ENCODE data around the gene PCSK5.

The PCSK5 gene

DNA sequence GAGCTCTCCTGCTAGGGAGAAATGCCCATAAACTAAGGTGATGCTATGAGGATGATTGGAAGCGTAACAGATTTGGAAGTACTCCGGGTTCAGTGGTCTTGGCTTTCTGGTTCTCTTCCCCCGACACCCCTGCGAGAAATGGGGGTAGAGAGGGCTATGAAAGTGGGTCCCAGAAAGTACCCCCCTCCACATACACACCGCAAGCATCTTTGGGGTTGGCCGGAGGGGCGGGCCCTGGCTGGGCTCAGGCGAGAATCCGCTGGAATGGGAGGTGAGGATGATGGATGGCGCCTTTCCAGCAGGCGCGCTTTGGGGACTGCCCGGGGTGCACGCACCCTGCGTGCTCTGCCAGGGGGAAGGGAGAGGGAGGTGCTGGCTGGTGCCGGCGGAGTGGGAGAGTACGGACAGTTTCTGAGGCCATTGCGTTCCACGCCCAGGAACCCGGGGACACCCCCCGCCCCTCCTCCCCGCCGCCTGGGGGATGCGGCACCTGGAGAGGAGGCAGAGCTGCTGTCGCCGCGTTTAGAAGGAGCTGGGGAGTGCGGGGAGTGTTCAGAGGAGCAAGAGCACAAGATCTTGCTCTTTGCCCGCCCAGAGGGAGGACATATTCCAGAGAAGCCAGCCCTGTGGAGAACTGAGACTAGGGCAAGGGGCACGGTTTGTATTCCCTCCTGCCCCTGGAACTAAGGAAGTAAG lies 1.9 kb downstream of the PCSK5 start:
- Histone ChIP-seq H4K20me1 (ENCODE audit: insufficient read depth, low read length) (peaks cover 34% of the 10 kb centered on the region), H3K9ac (ENCODE audit: low read depth, low read length) (peak overlapping the region; percentile 74), H3K79me2 (ENCODE audit: insufficient read depth, low read length) (peaks cover 49% of the 10 kb centered on the region), H3K4me2 (ENCODE audit: insufficient read depth, low read length) (peak overlapping the region; percentile 97), H3K36me3 (ENCODE audit: insufficient read depth, low read length) (no peaks in the 10 kb centered on the region; the same call in 1 of the 2 replicates), H3K4me3 (ENCODE audit: low read depth in 1 of 2, low read length in 2 of 2) (peak overlapping the region; percentile 66 to 91; a peak in 3 of 4 replicates), H3K27me3 (ENCODE audit: insufficient read depth, low read length, poor library complexity) (no peaks in the 10 kb centered on the region), H3K4me1 (ENCODE audit: insufficient read depth, low read length) (peaks cover 37% of the 10 kb centered on the region), H3K9me3 (ENCODE audit: insufficient read depth, low read length, severe bottlenecking) (no peaks in the 10 kb centered on the region), H3K27ac (ENCODE audit: low read length) (no peak overlapping the region; the same call in 1 of the 2 replicates), H2AFZ (ENCODE audit: low read depth, low read length) (peak overlapping the region; percentile 93)
- TF ChIP-seq, protein P1, sequence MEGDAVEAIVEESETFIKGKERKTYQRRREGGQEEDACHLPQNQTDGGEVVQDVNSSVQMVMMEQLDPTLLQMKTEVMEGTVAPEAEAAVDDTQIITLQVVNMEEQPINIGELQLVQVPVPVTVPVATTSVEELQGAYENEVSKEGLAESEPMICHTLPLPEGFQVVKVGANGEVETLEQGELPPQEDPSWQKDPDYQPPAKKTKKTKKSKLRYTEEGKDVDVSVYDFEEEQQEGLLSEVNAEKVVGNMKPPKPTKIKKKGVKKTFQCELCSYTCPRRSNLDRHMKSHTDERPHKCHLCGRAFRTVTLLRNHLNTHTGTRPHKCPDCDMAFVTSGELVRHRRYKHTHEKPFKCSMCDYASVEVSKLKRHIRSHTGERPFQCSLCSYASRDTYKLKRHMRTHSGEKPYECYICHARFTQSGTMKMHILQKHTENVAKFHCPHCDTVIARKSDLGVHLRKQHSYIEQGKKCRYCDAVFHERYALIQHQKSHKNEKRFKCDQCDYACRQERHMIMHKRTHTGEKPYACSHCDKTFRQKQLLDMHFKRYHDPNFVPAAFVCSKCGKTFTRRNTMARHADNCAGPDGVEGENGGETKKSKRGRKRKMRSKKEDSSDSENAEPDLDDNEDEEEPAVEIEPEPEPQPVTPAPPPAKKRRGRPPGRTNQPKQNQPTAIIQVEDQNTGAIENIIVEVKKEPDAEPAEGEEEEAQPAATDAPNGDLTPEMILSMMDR (IDR thresholded peaks at IDR 0.05; ENCODE audit: borderline replicate concordance, extremely low read depth, low read length, poor library complexity, severe bottlenecking), result no peak
- TF ChIP-seq EZH2 (IDR thresholded peaks at IDR 0.05; ENCODE audit: borderline replicate concordance, low read depth, low read length, severe bottlenecking), result no peak
- ATAC-seq (ENCODE audit: insufficient read depth, low read depth), result no peak; the same call in 2 of the 3 replicates
- DNase-seq, result peak; percentile 54

DNA sequence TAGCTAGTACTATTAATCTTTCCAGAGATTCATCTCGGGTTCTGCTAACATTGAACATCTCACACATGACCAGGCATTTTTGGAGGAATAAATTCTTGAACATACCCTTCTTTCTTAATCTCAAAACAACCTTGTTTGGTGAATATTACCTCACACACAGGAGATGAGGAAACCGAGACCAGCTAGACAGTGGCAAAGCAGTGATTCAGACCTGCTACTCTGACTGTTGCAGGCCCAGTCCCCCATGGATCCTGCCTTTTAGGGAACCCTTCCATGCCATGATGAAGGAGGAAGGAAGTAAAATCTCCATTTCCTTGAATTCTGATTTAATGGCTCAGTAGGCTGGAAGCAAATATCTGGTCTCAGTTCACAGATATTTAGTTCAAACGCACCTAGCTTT lies 2.6 kb downstream of the PCSK5 start:
- TF ChIP-seq, protein P1 (IDR thresholded peaks at IDR 0.05; ENCODE audit: borderline replicate concordance, extremely low read depth, low read length, poor library complexity, severe bottlenecking), result no peak
- no peak for TF ChIP-seq EZH2 (IDR thresholded peaks at IDR 0.05; ENCODE audit: borderline replicate concordance, low read depth, low read length, severe bottlenecking)
- H3K4me2 ChIP-seq (ENCODE audit: insufficient read depth, low read length), result peak overlapping the region; percentile 97
- no peak overlapping the region; the same call in 1 of the 2 replicates for H3K27ac ChIP-seq (ENCODE audit: low read length)
- H3K9me3 ChIP-seq (ENCODE audit: insufficient read depth, low read length, severe bottlenecking), result no peaks in the 10 kb centered on the region
- no peak for DNase-seq
- no peaks in the 10 kb centered on the region for H3K27me3 ChIP-seq (ENCODE audit: insufficient read depth, low read length, poor library complexity)
- ATAC-seq (ENCODE audit: insufficient read depth, low read depth), result no peak
- H4K20me1 ChIP-seq (ENCODE audit: insufficient read depth, low read length), result peaks cover 34% of the 10 kb centered on the region
- H3K4me3 ChIP-seq (ENCODE audit: low read depth in 1 of 2, low read length in 2 of 2), result peak overlapping the region in 1 of 2 experiments; percentile 91; a peak in 2 of 4 replicates
- no peak overlapping the region for H2AFZ ChIP-seq (ENCODE audit: low read depth, low read length)
- H3K36me3 ChIP-seq (ENCODE audit: insufficient read depth, low read length), result no peaks in the 10 kb centered on the region; the same call in 1 of the 2 replicates
- peaks cover 37% of the 10 kb centered on the region for H3K4me1 ChIP-seq (ENCODE audit: insufficient read depth, low read length)
- peaks cover 52% of the 10 kb centered on the region for H3K79me2 ChIP-seq (ENCODE audit: insufficient read depth, low read length)
- peak overlapping the region; percentile 74; the same call in 1 of the 2 replicates for H3K9ac ChIP-seq (ENCODE audit: low read depth, low read length)

DNA sequence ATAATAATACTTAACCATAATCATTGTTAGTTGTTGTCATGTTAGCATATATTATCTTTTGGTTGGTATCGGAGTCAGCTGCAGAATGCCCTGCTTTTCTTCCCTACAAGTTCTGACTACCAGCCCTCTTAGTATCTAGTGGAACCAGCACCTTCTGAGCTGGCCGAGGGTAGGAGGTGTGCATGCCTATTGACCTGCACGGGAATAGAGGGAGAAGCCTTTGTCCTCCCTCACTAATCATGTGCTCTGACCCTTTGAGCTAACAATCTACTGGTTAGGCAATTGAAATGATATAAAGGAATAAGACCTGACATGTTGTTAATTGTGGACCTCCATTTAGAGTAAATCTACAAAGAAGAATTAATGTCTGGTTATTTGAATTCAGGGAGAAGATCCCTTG lies 4.1 kb downstream of the PCSK5 start:
- Histone ChIP-seq H3K9ac (ENCODE audit: low read depth, low read length) (no peak overlapping the region), H4K20me1 (ENCODE audit: insufficient read depth, low read length) (peaks cover 37% of the 10 kb centered on the region), H3K27ac (ENCODE audit: low read length) (no peak overlapping the region), H3K4me2 (ENCODE audit: insufficient read depth, low read length) (no peak overlapping the region), H3K79me2 (ENCODE audit: insufficient read depth, low read length) (peaks cover 62% of the 10 kb centered on the region), H3K9me3 (ENCODE audit: insufficient read depth, low read length, severe bottlenecking) (no peaks in the 10 kb centered on the region), H3K36me3 (ENCODE audit: insufficient read depth, low read length) (no peaks in the 10 kb centered on the region; the same call in 1 of the 2 replicates), H3K4me1 (ENCODE audit: insufficient read depth, low read length) (peaks cover 29% of the 10 kb centered on the region), H3K27me3 (ENCODE audit: insufficient read depth, low read length, poor library complexity) (no peaks in the 10 kb centered on the region), H3K4me3 (ENCODE audit: low read depth in 1 of 2, low read length in 2 of 2) (no peak overlapping the region), H2AFZ (ENCODE audit: low read depth, low read length) (no peak overlapping the region)
- TF ChIP-seq EZH2 (IDR thresholded peaks at IDR 0.05; ENCODE audit: borderline replicate concordance, low read depth, low read length, severe bottlenecking), result no peak
- TF ChIP-seq, protein P1 (IDR thresholded peaks at IDR 0.05; ENCODE audit: borderline replicate concordance, extremely low read depth, low read length, poor library complexity, severe bottlenecking), result no peak
- no peak for DNase-seq
- no peak for ATAC-seq (ENCODE audit: insufficient read depth, low read depth)

Measured in DND-41 (cell line).